Kidney (tissue), 14 donors: ENCODE measurements around the gene PLXNB3. TPM values are rescaled to one million over a fixed set of nuclear protein-coding genes. Genes with fewer than 3 reads are reported as not detected.
A peak's percentile ranks its signal among the peaks of the same experiment; 100 is the strongest.

Source experiments
- DNase-seq, 5 donors: peaks; one replicate each; pipeline ENCODE4 v3.0.0-alpha.2; 2013 to 2020
- FAIRE-seq: peaks from 2 replicates; lab custom pipeline; 2012; peaks lifted over from hg19 to GRCh38; lab: Jason Lieb, UNC
- H3K27ac ChIP-seq, 2 donors: one replicate each; pipeline ENCODE4 v1.7.0; 2013; ENCODE audit warnings: low read depth in 2 of 2, low read length in 2 of 2, inconsistent platforms in 1 of 2
- H3K27me3 ChIP-seq: one replicate; pipeline ENCODE4 v1.7.1; 2013; ENCODE audit warnings: low read length, inconsistent platforms; ENCODE audit not compliant: control insufficient read depth, insufficient read depth
- H3K36me3 ChIP-seq, 3 donors: one replicate each; pipeline versions ENCODE4 v1.7.0 to v1.7.1; 2013; ENCODE audit warnings: low read length in 3 of 3, control low read depth in 1 of 3, inconsistent platforms in 1 of 3; ENCODE audit not compliant: insufficient read depth in 3 of 3, control insufficient read depth in 2 of 3
- H3K4me1 ChIP-seq, 3 donors: one replicate each; pipeline versions ENCODE4 v1.7.0 to v1.7.1; 2013; ENCODE audit warnings: low read length in 3 of 3, inconsistent platforms in 1 of 3, low read depth in 1 of 3; ENCODE audit not compliant: control insufficient read depth in 2 of 3, insufficient read depth in 2 of 3
- H3K4me3 ChIP-seq, 3 donors: one replicate each; pipeline versions ENCODE4 v1.7.0 to v1.8.1; 2013; ENCODE audit warnings: low read length in 3 of 3, control low read depth in 1 of 3, inconsistent platforms in 1 of 3
- H3K9ac ChIP-seq, 3 donors: one replicate each; pipeline versions ENCODE4 v1.7.0 to v1.7.1; 2013; ENCODE audit warnings: low read length in 3 of 3, control low read depth in 1 of 3, inconsistent platforms in 1 of 3
- H3K9me3 ChIP-seq, 3 donors: one replicate each; pipeline versions ENCODE4 v1.7.0 to v1.7.1; 2013; ENCODE audit warnings: low read length in 3 of 3, control low read depth in 1 of 3, inconsistent platforms in 1 of 3; ENCODE audit not compliant: control insufficient read depth in 2 of 3, insufficient read depth in 1 of 3
- intact Hi-C: fragments of 100-400 bp; cut with DNase I; formaldehyde crosslinking; loops from one replicate; pipeline ENCODE4 v1.11.1; 2022
- polyA plus RNA-seq: library from polyadenylated mRNA; stranded (reverse); fragments of 350-450 nt; fragmentation: Illumina TruSeq; extraction: RNeasy Lipid Tissue Mini Kit (QIAGEN cat#74804); gene quantifications from one replicate; pipeline ENCODE4 v1.2.3, GENCODE V29; 2014; ENCODE audit warnings: low read depth, low replicate concordance; ENCODE audit not compliant: insufficient read depth
- total RNA-seq: library from RNA; stranded (reverse); fragmentation: NEBNext Ultra II Directional; extraction: Animal tissue kit (Norgen Biotek cat#: 25700); gene quantifications from one replicate; pipeline ENCODE4 v1.2.1, GENCODE V29; 2021
- TF ChIP-seq, protein P1 (sequence below): IDR thresholded peaks from 3 replicates; pipeline ENCODE4 v1.5.1; 2012; ENCODE audit warnings: mild to moderate bottlenecking, moderate library complexity, borderline replicate concordance; ENCODE audit not compliant: insufficient read depth; ENCODE audit errors: extremely low read depth
- donor health status: control.
- donor health status: control.
- donor health status: control.
- donor health status: control.
- donor health status: control.
- donor health status: DM: yes; HTN: yes; CAD: no.
- donor health status: Normal renal cell carcinoma (clear cell type).

The PLXNB3 gene
- total and polyA plus RNA-seq, 2 donors from 2014 or later, result 2.2 to 5.6 TPM

DNA sequence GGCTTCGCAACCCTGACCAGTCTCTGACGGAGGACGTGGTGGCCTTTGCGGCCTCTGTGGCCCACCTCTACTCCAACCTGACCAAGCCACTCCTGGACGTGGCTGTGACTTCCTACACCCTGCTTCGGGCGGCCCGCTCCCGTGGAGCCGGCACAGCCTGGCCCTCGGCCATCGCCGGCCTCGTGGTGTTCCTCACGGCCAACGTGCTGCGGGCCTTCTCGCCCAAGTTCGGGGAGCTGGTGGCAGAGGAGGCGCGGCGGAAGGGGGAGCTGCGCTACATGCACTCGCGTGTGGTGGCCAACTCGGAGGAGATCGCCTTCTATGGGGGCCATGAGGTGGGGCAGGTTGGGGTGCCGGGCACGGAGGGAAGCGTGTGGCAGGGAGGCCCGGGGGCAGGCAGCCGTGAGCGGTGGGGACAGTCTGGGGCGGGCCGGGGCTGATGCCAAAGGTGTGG, 38.2 kb upstream of the PLXNB3 start:
- Histone ChIP-seq H3K9ac (no peak overlapping the region), H3K27me3 (no peaks in the 10 kb centered on the region), H3K27ac (peak overlapping the region; percentile 40 to 74), H3K36me3 (peaks cover 0 to under 1% (median 0%) of the 10 kb centered on the region in 3 donors), H3K9me3 (no peaks in the 10 kb centered on the region), H3K4me1 (peaks cover 0 to 36% (median 8%) of the 10 kb centered on the region in 3 donors), H3K4me3 (no peak overlapping the region)
- no peak for FAIRE-seq
- TF ChIP-seq, protein P1, sequence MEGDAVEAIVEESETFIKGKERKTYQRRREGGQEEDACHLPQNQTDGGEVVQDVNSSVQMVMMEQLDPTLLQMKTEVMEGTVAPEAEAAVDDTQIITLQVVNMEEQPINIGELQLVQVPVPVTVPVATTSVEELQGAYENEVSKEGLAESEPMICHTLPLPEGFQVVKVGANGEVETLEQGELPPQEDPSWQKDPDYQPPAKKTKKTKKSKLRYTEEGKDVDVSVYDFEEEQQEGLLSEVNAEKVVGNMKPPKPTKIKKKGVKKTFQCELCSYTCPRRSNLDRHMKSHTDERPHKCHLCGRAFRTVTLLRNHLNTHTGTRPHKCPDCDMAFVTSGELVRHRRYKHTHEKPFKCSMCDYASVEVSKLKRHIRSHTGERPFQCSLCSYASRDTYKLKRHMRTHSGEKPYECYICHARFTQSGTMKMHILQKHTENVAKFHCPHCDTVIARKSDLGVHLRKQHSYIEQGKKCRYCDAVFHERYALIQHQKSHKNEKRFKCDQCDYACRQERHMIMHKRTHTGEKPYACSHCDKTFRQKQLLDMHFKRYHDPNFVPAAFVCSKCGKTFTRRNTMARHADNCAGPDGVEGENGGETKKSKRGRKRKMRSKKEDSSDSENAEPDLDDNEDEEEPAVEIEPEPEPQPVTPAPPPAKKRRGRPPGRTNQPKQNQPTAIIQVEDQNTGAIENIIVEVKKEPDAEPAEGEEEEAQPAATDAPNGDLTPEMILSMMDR, result no peak
- intact Hi-C loops, result no loop called here
- DNase-seq, result peak in 1 of 5 donors; percentile 84

DNA sequence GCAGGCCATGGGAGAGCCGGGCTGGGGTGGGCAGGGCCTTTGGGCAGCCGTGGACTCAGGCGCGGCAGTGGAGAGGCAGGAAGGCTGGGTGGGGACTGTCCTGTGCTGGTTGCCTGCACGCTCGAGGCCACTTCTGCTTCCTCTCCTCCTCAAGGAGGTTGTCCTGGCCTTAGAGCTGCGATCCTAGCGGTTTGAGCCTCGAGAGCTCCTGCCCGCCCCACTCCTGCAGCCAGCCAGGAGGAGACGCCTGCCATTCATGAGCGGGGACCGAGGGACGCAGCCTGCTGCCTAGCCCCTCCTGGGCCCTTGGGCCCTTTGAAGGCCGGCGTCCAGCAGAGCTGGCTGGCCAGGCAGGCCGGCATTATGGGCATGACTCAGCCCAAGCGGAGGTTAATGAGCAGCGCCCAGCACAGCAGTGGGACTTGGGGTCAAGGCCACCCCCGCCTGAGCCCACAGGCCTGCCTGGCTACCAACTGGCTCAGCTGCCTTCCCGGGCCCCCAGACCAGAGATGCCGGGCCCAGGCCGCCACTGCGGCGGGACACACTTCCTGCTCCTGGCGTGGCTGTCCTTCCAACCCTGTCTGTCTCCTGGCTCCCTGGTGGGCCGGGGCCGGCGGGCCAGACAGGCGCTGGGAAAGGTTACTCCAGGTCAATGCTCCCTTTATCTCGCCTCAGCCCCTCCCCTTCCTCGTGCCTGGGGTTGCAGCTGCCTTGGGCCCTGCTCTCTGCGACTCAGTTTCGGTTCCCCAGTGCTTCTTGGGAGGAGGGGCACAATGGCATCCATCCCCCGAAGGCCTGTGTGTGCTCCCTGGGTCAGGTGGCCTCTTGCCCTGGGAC, 37.5 kb upstream of the PLXNB3 start:
- H3K9me3 ChIP-seq, result no peaks in the 10 kb centered on the region
- H3K27me3 ChIP-seq, result no peaks in the 10 kb centered on the region
- peaks cover 0 to 36% (median 8%) of the 10 kb centered on the region in 3 donors for H3K4me1 ChIP-seq
- no peak overlapping the region for H3K9ac ChIP-seq
- peak overlapping the region; percentile 40 to 74 for H3K27ac ChIP-seq
- intact Hi-C loops, result no loop called here
- peak in 3 of 5 donors; percentile 58 to 89 (median 69) for DNase-seq
- H3K4me3 ChIP-seq, result no peak overlapping the region
- no peak for FAIRE-seq
- TF ChIP-seq, protein P1, result no peak
- no peaks in the 10 kb centered on the region for H3K36me3 ChIP-seq

DNA sequence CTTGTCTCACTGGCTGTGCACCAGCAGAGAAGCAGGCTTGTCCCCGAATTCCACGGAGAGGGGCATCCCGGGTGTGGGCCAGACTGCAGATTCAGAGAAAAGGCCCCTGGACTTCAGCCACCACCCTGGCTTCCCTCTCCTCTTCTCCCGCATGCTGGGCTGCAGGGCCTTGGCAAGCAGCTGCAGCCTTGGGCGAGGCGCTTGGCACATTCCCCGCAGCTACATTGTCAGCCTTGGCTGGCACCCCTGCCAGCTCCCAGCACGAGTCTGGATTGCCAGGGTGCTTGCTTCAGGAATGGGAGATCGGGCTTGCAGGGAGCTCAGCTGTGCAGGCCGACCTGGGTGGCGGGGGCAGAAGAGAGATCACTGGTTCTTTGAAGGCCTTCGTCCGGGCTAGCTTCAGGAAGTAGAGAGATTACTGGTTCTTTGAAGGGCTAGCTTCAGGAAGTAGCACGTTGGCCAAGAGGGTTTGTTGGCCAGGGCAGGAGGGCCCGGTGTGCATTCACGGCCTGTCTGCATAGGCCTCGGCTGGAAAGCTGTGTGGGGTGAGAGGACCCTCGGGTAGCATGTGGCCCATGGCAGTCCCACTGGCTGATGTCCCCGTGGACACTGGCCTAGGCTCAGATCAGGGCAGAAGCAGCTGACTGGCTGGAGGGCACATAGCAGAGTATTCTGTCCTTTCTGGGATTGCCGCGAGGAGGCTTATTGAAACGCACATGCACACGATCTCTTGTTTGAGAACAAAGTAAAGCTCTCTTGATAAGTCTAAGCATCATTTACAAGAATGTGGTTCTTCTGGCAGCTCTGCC, 36.7 kb upstream of the PLXNB3 start:
- FAIRE-seq (no peak), DNase-seq (peak in 1 of 5 donors; percentile 82)
- Histone ChIP-seq H3K4me3 (no peak overlapping the region), H3K27ac (peak overlapping the region; percentile 40 to 74), H3K4me1 (peaks cover 0 to 36% (median 8%) of the 10 kb centered on the region in 3 donors), H3K27me3 (no peaks in the 10 kb centered on the region), H3K36me3 (no peaks in the 10 kb centered on the region), H3K9ac (no peak overlapping the region), H3K9me3 (no peaks in the 10 kb centered on the region)
- intact Hi-C loops, result no loop called here
- TF ChIP-seq, protein P1, result no peak
